OCI-LY7 (cell line): ENCODE results near the gene LCK. TPM values are rescaled to one million over a fixed set of nuclear protein-coding genes. Genes with fewer than 3 reads are reported as not detected.

Source experiments
- BruUV-seq: library from RNA; stranded (reverse); fragments of 400-500 nt; replicated peaks from 2 replicates; lab custom pipeline; 2021; lab: Mats Ljungman, UMichigan
- CTCF ChIA-PET: fragments of 300-600 bp; sonication (Branson Sonifier 250); formaldehyde crosslinking; loops from one replicate; lab custom pipeline; 2022; ENCODE audit warnings: antibody characterized with exemption; ENCODE audit not compliant: unreplicated experiment; lab: Charles Lee
- POLR2A ChIA-PET: fragments of 300-600 bp; sonication (Branson Sonifier 250); formaldehyde crosslinking; loops from one replicate; lab custom pipeline; 2022; ENCODE audit warnings: antibody characterized with exemption; lab: Charles Lee
- DNase-seq: peaks from one replicate; pipeline ENCODE4 v3.0.0-alpha.2; 2015; ENCODE audit warnings: low spot score
- H2AFZ ChIP-seq: fragments of 200-600 bp; sonication (generic), shearing (Covaris generic); 2 replicates; pipeline ENCODE4 v1.6.1; 2014; ENCODE audit warnings: mild to moderate bottlenecking, antibody characterized with exemption, low read length, moderate library complexity
- H3K27ac ChIP-seq: fragments of 200-600 bp; sonication (generic); 2 replicates; pipeline ENCODE4 v1.5.1; 2014; ENCODE audit warnings: mixed run types, low read depth, mild to moderate bottlenecking, moderate library complexity, low read length, inconsistent platforms; ENCODE audit not compliant: poor library complexity, severe bottlenecking
- H3K36me3 ChIP-seq: fragments of 200-600 bp; sonication (generic); 2 replicates; pipeline ENCODE4 v1.6.1; 2014; ENCODE audit warnings: mild to moderate bottlenecking, antibody characterized with exemption, low read length, moderate library complexity, mixed read lengths; ENCODE audit not compliant: insufficient read depth
- H3K4me1 ChIP-seq: fragments of 200-600 bp; sonication (generic); 2 replicates; pipeline ENCODE4 v1.5.1; 2014; ENCODE audit warnings: mild to moderate bottlenecking, low read length; ENCODE audit not compliant: insufficient read depth, poor library complexity, severe bottlenecking
- H3K4me2 ChIP-seq: fragments of 200-600 bp; sonication (generic); 2 replicates; pipeline ENCODE4 v1.6.1; 2014; ENCODE audit warnings: mild to moderate bottlenecking, low read length
- H3K4me3 ChIP-seq: fragments of 200-600 bp; sonication (generic); 2 replicates; pipeline ENCODE4 v1.5.1; 2014; ENCODE audit warnings: mild to moderate bottlenecking, low read depth, low read length; ENCODE audit not compliant: poor library complexity, severe bottlenecking
- H3K79me2 ChIP-seq: fragments of 200-600 bp; sonication (generic); 2 replicates; pipeline ENCODE4 v1.6.1; 2016; ENCODE audit warnings: low read depth, mild to moderate bottlenecking, low read length, moderate library complexity, mixed read lengths; ENCODE audit not compliant: insufficient read depth
- H3K9me2 ChIP-seq: fragments of 200-600 bp; sonication (generic); 2 replicates; pipeline ENCODE4 v1.6.1; 2016; ENCODE audit warnings: mild to moderate bottlenecking, low read length, mixed read lengths; ENCODE audit not compliant: insufficient read depth
- H3K9me3 ChIP-seq: fragments of 200-600 bp; sonication (generic); 2 replicates; pipeline ENCODE4 v1.6.1; 2014; ENCODE audit warnings: mild to moderate bottlenecking, mixed run types, low read length, mixed read lengths
- H4K20me1 ChIP-seq: fragments of 200-600 bp; sonication (generic); 2 replicates; pipeline ENCODE4 v1.6.1; 2014; ENCODE audit warnings: mild to moderate bottlenecking, antibody characterized with exemption, low read length, moderate library complexity, mixed read lengths; ENCODE audit not compliant: insufficient read depth
- CTCF ChIP-seq: fragments of 200-600 bp; sonication (generic); conservative IDR thresholded peaks from 2 replicates; pipeline ENCODE4 v1.5.1; 2014; ENCODE audit warnings: mild to moderate bottlenecking, antibody characterized with exemption, low read length, moderate library complexity, mixed read lengths
- EZH2phosphoT487 ChIP-seq: fragments of 200-600 bp; sonication (generic); IDR thresholded peaks from 2 replicates; pipeline ENCODE4 v1.6.1; 2018; ENCODE audit warnings: low read depth, borderline replicate concordance, mild to moderate bottlenecking, mixed run types, antibody characterized with exemption, low read length, moderate library complexity, mixed read lengths
- intact Hi-C: fragments of 100-400 bp; cut with micrococcal nuclease; formaldehyde crosslinking; loops from one replicate; pipeline ENCODE4 v1.10.0; 2022; ENCODE audit not compliant: unreplicated experiment
- total RNA-seq, 2 experiments: library from RNA; depleted of rRNA in 1 of 2; stranded (reverse); fragments of >200 nt in 1 of 2; shearing (Covaris generic) in 1 of 2; gene quantifications; 2 replicates each; pipeline ENCODE4 v1.2.3, GENCODE V29; 2014 to 2022

The LCK gene
- total RNA-seq, 2 experiments from 2014 or later: 146 to 218 TPM

DNA sequence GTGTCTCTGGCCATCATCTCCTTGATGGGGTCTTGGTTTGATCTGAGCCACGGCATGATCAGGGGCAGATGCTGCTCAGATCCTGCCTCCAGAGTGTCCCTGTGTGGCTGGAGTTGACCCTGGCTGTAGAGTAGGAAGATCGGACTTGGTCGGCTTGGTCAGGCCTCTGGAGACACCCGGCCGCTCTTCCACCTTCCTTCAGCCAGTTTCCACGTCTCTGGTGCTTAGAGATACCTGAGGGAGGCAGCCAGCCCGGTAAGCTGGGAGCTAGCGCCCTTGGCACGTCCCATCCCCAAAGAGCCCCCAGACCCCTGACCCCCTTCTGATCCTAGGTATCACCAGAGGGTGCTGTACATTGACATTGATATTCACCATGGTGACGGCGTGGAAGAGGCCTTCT, 76.1 kb downstream of the LCK start:
- H3K27ac ChIP-seq: no peak overlapping the region
- DNase-seq: no peak
- H3K4me3 ChIP-seq: no peak overlapping the region
- peaks cover 24% of the 10 kb centered on the region for H3K4me1 ChIP-seq
- POLR2A ChIA-PET: no interaction called here
- no TSS peak for BruUV-seq
- intact Hi-C loops: no loop called here
- CTCF ChIA-PET: no interaction called here
- no peak for TF ChIP-seq CTCF
- H3K36me3 ChIP-seq: peaks cover 98% of the 10 kb centered on the region
- H3K9me2 ChIP-seq: no peaks in the 10 kb centered on the region
- no peaks in the 10 kb centered on the region for H3K9me3 ChIP-seq
- no peak overlapping the region for H2AFZ ChIP-seq
- H3K4me2 ChIP-seq: no peak overlapping the region
- H3K79me2 ChIP-seq: peaks cover 20% of the 10 kb centered on the region; the same call in 1 of the 2 replicates
- no peaks in the 10 kb centered on the region for H4K20me1 ChIP-seq

DNA sequence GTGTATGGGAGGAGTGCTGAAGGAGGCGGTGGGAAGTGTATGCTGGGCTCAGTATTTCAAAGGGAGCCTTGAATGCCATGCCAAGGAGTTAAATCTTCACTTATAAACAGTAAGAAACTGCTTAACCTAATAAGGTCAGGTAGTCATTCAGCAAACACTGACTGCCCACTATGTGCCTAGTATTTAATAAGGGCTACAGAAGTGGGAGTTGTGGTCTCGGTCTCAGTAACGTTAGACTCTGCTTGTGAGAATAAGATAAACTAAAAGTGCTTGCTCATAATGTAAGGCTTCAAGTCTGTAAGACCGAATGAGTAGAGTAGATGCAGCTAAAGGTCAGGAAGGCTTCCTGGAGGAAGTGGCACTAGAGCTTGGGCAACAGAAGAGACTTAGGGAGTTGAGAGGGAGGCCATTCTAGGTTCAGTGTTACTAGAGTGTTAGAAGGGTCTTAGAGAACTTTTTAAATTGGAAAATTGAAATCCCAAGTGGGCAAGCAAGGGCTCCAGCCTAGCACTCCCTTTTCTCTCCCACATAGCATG, 78.9 kb downstream of the LCK start:
- Histone ChIP-seq H3K4me1 (peaks cover 26% of the 10 kb centered on the region), H3K36me3 (peaks cover 97% of the 10 kb centered on the region), H3K4me2 (no peak overlapping the region), H3K27ac (no peak overlapping the region), H2AFZ (no peak overlapping the region), H4K20me1 (peaks cover 10% of the 10 kb centered on the region), H3K9me2 (no peaks in the 10 kb centered on the region), H3K9me3 (no peaks in the 10 kb centered on the region), H3K79me2 (peaks cover 23% of the 10 kb centered on the region), H3K4me3 (no peak overlapping the region)
- no peak for DNase-seq
- ChIA-PET POLR2A (interaction anchor here (4.4 kb wide), 1 partner anchor 8 kb away, joined by 23 read pairs; no protein-coding TSS in a partner anchor), CTCF (no interaction called here)
- no TSS peak for BruUV-seq
- TF ChIP-seq CTCF: no peak
- no peak for TF ChIP-seq EZH2phosphoT487
- intact Hi-C loops: no loop called here

- H3K4me1 ChIP-seq: peaks cover 26% of the 10 kb centered on the region
- no peak for TF ChIP-seq CTCF
- no peak for TF ChIP-seq EZH2phosphoT487
- POLR2A ChIA-PET: interaction anchor here (4.4 kb wide), 1 partner anchor 9 kb away, joined by 23 read pairs; no protein-coding TSS in a partner anchor
- no peak overlapping the region for H3K27ac ChIP-seq
- no peak overlapping the region for H2AFZ ChIP-seq
- DNase-seq: no peak
- H3K79me2 ChIP-seq: peaks cover 27% of the 10 kb centered on the region
- CTCF ChIA-PET: no interaction called here
- intact Hi-C loops: no loop called here
- no TSS peak for BruUV-seq
- no peaks in the 10 kb centered on the region for H3K9me2 ChIP-seq
- H4K20me1 ChIP-seq: peaks cover 10% of the 10 kb centered on the region
- H3K9me3 ChIP-seq: no peaks in the 10 kb centered on the region
- H3K4me2 ChIP-seq: no peak overlapping the region
- no peak overlapping the region for H3K4me3 ChIP-seq
- peaks cover 91% of the 10 kb centered on the region for H3K36me3 ChIP-seq
These were observed 79.6 kb downstream of the LCK start for GRCh38 chr1:32330558-32331151.
